Loucy (cell line): ENCODE measurements around the gene SLC6A12.

Experiments
- EZH2phosphoT487 ChIP-seq: fragments of 200-600 bp; IDR thresholded peaks from 2 replicates; pipeline ENCODE4 v1.6.1; 2018; ENCODE audit warnings: antibody characterized with exemption, mild to moderate bottlenecking, moderate library complexity, borderline replicate concordance
- TF ChIP-seq, protein P1 (sequence below): fragments of 200-600 bp; sonication (generic); conservative IDR thresholded peaks from 2 replicates; pipeline ENCODE4 v1.5.1; 2014; ENCODE audit warnings: mild to moderate bottlenecking, antibody characterized with exemption, low read length

GRCh38 chr12:238736-239398 is 24.9 kb upstream of the SLC6A12 start:
- TF ChIP-seq, protein P1, sequence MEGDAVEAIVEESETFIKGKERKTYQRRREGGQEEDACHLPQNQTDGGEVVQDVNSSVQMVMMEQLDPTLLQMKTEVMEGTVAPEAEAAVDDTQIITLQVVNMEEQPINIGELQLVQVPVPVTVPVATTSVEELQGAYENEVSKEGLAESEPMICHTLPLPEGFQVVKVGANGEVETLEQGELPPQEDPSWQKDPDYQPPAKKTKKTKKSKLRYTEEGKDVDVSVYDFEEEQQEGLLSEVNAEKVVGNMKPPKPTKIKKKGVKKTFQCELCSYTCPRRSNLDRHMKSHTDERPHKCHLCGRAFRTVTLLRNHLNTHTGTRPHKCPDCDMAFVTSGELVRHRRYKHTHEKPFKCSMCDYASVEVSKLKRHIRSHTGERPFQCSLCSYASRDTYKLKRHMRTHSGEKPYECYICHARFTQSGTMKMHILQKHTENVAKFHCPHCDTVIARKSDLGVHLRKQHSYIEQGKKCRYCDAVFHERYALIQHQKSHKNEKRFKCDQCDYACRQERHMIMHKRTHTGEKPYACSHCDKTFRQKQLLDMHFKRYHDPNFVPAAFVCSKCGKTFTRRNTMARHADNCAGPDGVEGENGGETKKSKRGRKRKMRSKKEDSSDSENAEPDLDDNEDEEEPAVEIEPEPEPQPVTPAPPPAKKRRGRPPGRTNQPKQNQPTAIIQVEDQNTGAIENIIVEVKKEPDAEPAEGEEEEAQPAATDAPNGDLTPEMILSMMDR, result no peak
- no peak for TF ChIP-seq EZH2phosphoT487
